Activated CD4-positive, CD25-positive, alpha-beta regulatory T cell treated with anti-CD3 and anti-CD28 coated beads, Interleukin-2, amount 50 U/mL, for 72 hours (primary cell): ENCODE data around the gene NBR1.
"Not testable (repeated sequence)": the region's sequence is repeated elsewhere in the genome, so short reads cannot be mapped to it uniquely, and the experiment has no call there.

ENCODE experiments used
- DNase-seq: peaks from one replicate; pipeline ENCODE4 v3.0.0; 2021

NBR1 gene

GRCh38 chr17:43159957-43160356, 11.1 kb upstream of the NBR1 start:
- not testable (repeated sequence) for DNase-seq

DNA sequence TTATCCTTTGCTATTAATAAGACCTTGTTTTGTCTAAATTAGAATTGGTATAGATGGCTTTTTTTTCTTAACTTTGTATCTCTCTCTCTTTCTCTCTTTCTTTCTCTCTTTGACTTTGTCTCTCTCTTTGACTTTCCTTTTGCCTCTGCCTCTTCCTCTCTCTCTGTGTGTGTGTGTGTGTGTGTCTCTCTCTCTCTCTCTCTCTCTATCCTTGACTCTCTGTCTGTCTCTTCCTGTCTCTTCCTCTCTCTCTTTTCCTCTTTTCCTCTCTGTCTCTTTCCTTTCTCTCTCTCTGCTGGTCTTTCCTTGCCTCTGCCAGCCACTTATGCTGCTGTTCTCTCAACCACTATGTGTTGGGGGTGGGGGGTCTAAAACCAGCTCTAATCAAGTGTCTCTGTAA, 5.0 kb upstream of the NBR1 start:
- not testable (repeated sequence) for DNase-seq

DNA sequence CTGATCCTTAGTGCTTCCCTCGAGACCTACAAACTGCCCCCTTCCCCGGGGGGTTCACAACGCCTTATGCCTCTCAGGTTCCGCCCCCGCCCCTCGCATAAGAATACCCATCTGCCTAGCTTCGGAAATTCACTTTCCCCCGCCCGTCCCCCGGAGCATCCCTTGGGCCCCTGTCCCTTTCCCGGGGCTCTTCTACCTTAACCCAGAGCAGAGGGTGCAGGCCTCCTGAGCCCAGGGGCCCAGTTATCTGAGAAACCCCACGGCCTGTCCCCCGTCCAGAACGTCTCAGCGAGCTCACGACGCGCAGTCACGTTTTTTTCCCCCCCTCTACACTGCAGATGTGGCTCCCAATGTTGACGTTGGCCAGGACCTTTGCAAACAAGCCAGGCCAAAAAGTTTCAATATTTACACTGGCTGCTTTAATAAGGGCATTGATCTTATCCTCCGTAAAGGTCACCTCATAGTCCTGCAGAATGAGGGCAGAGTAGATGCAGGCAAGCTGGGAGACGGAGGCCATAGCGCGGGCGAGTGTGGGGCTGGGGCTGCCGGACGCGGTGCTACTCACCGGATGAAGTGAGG, 1.4 kb upstream of the NBR1 start:
- DNase-seq, result no peak

GRCh38 chr17:43170140-43170765, 761 bp upstream of the NBR1 start:
- peak; percentile 77 for DNase-seq

GRCh38 chr17:43171586-43172487, 823 bp downstream of the NBR1 start:
- DNase-seq, result no peak

DNA sequence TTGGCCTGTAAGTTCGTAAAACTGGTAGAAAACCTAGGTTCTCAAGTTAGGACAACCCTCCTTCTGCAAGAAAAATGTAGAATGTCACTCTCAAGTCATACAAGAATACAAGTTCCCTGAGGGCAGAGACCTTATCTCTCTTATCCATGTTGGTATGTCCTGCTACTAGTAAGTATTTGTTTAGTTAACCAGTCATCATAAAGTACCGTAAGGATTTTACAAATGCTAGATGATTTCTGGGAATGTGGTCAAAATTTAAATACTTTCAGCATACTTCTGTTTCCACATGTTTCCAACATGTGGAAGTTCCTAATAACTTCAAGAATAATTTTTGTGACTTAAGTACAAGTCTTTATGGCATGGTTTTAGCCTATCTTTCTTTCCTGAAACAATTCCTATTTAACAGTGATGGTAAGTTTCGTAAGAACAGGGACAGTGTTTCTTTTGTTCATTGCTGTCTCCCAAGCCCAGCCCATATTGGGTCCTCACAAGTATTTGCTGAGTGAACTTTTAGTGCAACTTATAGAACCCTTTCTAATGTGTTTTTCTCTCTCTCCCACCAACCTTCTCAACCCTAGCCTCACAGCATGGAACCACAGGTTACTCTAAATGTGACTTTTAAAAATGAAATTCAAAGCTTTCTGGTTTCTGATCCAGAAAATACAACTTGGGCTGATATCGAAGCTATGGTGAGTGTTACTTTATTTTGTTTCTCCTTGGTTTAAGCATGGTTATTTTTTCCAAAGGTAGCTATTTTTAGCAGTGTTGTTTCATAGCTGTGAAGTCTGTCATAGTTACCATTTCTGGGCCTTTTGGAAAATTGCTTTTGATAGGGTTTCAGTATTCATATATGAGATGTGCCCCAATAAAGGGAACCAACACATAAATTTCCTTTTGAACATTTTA, 4.5 kb downstream of the NBR1 start:
- no peak for DNase-seq

DNA sequence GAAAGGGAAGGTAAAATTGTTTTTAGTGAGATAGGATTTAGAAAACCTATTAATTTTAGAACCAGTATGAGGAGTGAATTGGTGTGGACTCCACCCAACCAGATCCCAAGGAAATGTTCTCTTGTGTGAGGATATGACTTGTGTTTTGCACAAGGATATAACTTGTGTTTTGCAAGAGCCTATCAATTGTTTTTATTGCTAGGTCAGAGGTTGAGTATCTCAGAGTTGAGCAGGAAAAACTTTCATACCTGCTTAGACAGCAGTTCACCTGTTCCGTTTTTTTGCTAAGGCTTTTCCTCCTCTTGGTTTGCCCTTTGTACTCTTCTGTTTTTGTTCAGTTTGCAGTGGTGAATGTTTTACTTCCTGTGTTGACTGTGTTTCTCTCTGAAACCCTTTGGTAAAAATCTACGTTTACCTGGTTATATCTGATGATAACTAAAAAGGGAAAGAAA, 5.1 kb downstream of the NBR1 start:
- DNase-seq, result no peak

- DNase-seq, result no peak
Observed at GRCh38 chr17:43183921-43184320, 12.9 kb downstream of the NBR1 start.

- DNase-seq, result not testable (repeated sequence)
Observed at GRCh38 chr17:43186656-43187055, 15.6 kb downstream of the NBR1 start.

- no peak for DNase-seq
Observed at GRCh38 chr17:43193251-43193650, 22.2 kb downstream of the NBR1 start.

- no peak for DNase-seq
Observed at GRCh38 chr17:43199633-43200032, 28.6 kb downstream of the NBR1 start.

- no peak for DNase-seq
Observed at GRCh38 chr17:43200127-43200526, 29.1 kb downstream of the NBR1 start.

GRCh38 chr17:43203013-43203412, 32.0 kb downstream of the NBR1 start:
- DNase-seq, result not testable (repeated sequence)

- DNase-seq, result no peak
Observed at GRCh38 chr17:43210576-43210975, 39.6 kb downstream of the NBR1 start.

DNA sequence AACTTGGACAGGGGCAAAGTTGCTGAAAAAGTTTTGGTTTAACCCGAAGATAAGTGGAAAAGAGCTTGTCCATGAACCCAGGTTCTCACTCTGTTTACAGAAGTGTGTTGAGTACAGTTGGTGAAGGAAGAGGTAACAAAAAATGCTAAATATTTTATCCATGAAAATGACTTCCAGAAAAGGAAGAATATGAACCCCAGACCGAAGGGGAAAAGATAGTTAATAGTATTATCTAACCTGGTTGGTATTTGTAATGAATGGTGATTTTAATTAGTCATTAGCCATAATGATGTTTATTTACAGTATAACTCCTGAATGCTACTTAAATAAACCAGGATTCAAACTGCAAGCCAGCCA, 40.1 kb downstream of the NBR1 start:
- no peak for DNase-seq

GRCh38 chr17:43211480-43212402, 40.7 kb downstream of the NBR1 start, which contains the start of gene TMEM106A:
Gene TMEM106A, plus strand, starts transcription at chr17:43211875. Its CDS starts 1,167 bp downstream, at chr17:43213042.
- DNase-seq, result peak; percentile 72

DNA sequence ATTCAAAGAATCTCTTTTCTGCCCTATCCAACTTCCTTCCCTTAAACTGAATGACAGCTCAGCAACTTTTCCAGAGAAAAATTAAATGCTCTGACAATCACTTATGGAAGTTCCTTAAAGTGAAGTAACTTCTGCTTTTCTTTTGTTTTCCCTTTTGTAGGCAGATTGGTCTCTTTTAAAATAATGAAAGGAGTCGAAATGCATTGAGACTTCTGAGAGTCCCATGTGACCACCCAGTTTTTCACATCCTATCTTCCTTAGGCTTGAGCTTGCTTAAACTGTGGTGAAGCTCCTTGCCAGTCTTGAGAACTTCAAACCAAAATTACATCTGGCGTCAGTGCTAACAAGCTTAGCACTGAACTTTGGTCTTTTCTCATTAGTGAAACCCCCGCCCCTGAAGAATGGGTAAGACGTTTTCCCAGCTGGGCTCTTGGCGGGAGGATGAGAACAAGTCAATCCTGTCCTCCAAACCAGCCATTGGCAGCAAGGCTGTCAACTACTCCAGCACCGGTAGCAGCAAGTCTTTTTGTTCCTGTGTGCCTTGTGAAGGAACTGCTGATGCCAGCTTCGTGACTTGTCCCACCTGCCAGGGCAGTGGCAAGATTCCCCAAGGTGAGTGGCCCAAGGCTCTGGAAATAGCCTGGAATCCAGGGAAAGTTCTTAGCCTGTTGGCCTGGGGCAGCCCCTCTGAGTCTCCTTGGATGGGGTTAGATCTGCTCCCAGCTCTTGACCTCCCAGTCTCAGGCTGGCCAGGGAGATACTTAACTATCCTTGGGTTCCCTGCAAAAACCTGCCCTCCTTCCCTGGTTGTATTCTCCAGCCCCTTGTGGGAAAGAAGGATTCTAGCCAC, 41.9 kb downstream of the NBR1 start:
- DNase-seq, result no peak

GRCh38 chr17:43213545-43213944, 42.5 kb downstream of the NBR1 start:
- DNase-seq, result no peak

- DNase-seq, result no peak
Observed at GRCh38 chr17:43215341-43215740, 44.3 kb downstream of the NBR1 start.

- no peak for DNase-seq
Observed at GRCh38 chr17:43216369-43216761, 45.4 kb downstream of the NBR1 start.
